ENCODE results near the gene GGCX.
A peak's percentile ranks its signal among the peaks of the same experiment; 100 is the strongest.

GGCX gene

DNA sequence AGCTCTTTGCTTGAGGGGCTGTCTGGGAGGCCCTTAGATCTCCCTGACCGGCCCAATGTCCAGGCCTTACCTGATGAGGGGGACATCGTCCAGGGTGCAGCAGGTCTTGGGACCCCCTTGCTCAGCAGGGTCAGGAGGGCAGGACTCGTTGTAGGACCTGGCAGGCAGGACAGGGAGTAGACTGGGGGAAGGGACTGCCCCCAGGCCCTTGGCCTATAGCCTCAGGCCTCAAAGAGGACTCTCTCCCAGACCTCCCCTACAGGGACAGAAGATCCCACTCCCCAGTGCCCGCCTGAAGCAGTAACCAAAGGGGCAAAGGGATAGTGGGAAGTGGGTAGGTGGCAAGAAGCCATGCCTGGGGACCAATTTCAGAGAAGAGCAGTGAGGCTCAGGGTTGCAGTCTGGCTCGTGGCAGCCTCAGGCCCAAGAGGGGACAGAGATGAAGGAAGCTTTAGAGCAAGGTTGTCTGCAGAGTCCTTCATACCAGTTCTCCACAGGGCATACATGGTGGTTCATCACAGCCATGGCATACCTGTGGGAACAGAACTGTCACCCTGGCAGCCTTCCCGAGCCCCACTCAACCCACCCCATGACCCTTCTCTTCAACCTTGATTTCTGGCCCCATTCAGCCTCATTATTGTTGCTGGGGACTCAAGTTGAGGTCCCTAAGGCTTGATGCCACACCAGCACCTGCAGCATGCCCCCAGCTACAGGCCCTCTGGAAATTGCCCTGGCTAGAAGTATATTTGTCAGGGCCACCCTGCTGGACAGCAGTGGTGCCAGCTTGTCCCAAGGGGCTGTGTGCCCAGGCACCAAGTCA lies 39.9 kb upstream of the GGCX start:
- no peaks in the 10 kb centered on the region for H3K27me3 ChIP-seq (ENCODE audit: control insufficient read depth in 5 of 5, insufficient read depth in 4 of 5, low read length in 5 of 5)
- peaks cover 5 to 59% (median 57%) of the 10 kb centered on the region in 5 donors for H3K4me1 ChIP-seq (ENCODE audit: control insufficient read depth in 5 of 5, insufficient read depth in 5 of 5, low read length in 5 of 5)
- H3K4me3 ChIP-seq (ENCODE audit: low read depth in 1 of 5, low read length in 5 of 5) = peak overlapping the region; percentile 86 to 98 (median 97)
- peak overlapping the region; percentile 26 to 95 (median 81) for H3K9ac ChIP-seq (ENCODE audit: low read length in 5 of 5)
- no peaks in the 10 kb centered on the region for H3K9me3 ChIP-seq (ENCODE audit: control insufficient read depth in 5 of 5, low read length in 5 of 5)
- peak overlapping the region; percentile 86 for H3K27ac ChIP-seq (ENCODE audit: low read depth, low read length)
- peaks cover 0 to 43% (median 33%) of the 10 kb centered on the region in 5 donors for H3K36me3 ChIP-seq (ENCODE audit: control insufficient read depth in 5 of 5, insufficient read depth in 5 of 5, low read length in 5 of 5)

DNA sequence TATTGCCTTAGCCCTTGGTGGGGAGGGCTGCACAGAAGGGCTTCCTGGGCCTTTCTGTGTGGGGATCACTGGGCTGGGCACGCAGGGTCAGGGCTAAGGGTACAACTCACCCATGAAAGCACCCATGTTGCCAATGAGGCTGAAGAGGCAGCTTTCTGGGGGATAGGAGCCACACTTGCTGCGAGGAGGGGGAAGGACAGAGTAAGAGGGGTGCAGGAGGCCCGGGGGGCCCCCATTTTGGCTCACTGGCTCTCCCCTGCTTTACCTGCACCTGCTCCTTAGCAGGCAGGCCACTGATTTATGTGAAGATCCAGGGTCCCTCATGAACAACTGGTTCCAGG lies 38.9 kb upstream of the GGCX start:
- Histone ChIP-seq H3K9ac (ENCODE audit: low read length in 5 of 5) (peak overlapping the region in 1 of 5 donors; percentile 49), H3K4me1 (ENCODE audit: control insufficient read depth in 5 of 5, insufficient read depth in 5 of 5, low read length in 5 of 5) (peaks cover 5 to 56% (median 51%) of the 10 kb centered on the region in 5 donors), H3K36me3 (ENCODE audit: control insufficient read depth in 5 of 5, insufficient read depth in 5 of 5, low read length in 5 of 5) (peaks cover 0 to 40% (median 33%) of the 10 kb centered on the region in 5 donors), H3K27me3 (ENCODE audit: control insufficient read depth in 5 of 5, insufficient read depth in 4 of 5, low read length in 5 of 5) (no peaks in the 10 kb centered on the region), H3K4me3 (ENCODE audit: low read depth in 1 of 5, low read length in 5 of 5) (no peak overlapping the region), H3K27ac (ENCODE audit: low read depth, low read length) (no peak overlapping the region), H3K9me3 (ENCODE audit: control insufficient read depth in 5 of 5, low read length in 5 of 5) (no peaks in the 10 kb centered on the region)

DNA sequence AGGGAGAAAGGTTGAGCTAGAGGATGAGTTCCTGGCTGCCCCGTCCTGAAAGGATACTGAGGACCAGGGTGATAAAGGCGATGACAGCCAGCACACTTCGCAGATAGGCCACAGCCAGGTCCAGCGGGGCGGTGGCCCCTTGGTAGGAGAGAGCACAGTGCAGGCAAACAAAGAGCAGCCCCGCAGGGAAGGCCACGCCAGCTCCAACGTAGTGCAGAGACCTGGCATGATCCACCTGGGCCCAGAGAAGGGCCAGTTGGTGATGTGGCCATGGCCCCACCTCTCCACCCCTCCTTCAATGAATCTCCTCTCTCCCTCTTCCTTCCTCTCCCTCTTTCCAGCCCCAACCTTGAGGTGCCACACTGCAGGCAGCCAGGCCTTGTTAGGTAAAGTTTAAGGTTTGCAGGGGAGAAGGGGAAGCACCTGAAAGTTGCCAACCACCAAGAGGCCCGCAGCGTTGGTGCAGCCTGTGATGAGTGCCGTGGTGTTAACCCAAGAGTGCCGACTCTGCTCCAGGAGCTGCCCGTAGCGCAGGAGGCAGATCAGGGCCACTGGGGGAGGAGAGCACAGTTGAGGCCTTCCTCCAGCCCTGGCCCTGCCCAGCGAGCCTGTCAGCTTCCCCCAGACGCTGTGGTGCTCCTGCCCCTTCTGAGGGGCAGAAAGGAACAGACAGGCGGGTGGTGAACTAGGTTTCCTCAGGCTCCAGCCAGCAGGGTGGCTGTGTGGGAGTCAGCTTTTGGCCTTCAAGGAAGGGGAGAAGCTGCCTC lies 38.4 kb upstream of the GGCX start:
- Histone ChIP-seq H3K9me3 (ENCODE audit: control insufficient read depth in 5 of 5, low read length in 5 of 5) (no peaks in the 10 kb centered on the region), H3K9ac (ENCODE audit: low read length in 5 of 5) (peak overlapping the region in 1 of 5 donors; percentile 49), H3K27ac (ENCODE audit: low read depth, low read length) (no peak overlapping the region), H3K27me3 (ENCODE audit: control insufficient read depth in 5 of 5, insufficient read depth in 4 of 5, low read length in 5 of 5) (no peaks in the 10 kb centered on the region), H3K4me3 (ENCODE audit: low read depth in 1 of 5, low read length in 5 of 5) (no peak overlapping the region), H3K4me1 (ENCODE audit: control insufficient read depth in 5 of 5, insufficient read depth in 5 of 5, low read length in 5 of 5) (peaks cover 5 to 56% (median 51%) of the 10 kb centered on the region in 5 donors), H3K36me3 (ENCODE audit: control insufficient read depth in 5 of 5, insufficient read depth in 5 of 5, low read length in 5 of 5) (peaks cover 0 to 40% (median 33%) of the 10 kb centered on the region in 5 donors)

DNA sequence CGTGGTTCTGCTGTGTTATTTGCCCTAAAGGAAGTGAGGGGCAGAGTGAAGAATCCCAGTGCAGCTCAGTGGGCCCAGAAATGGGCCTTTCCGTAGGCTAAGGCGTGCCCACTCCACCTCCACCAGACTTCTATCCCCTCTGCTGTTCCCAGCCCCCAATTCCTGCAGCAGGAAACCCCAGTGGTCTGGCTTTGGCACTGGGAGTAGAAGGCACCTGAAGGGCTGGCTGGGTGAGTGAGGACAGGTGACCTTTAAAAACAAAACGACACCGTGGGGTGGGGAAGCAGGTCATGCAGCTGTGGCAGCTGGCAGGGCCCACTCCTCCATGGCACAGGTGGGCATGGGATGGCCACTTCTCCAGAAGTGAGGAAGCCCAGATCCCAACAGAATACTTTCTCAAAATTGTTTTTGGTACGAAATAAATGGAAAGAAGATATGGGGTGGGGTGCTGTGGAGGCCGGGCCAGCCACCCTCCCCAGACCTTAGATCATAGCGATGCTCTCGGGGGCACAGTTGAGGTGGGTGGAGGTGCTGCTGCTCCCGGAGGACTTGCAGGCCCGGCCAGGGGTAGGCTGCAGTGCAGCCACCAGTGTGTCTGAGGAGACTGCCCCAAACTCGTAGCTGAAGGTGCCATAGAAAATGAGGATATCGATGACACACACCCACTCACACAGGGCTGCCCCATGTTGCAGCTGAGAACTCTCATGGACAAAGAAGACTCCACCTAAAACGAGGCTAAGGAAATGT lies 37.5 kb upstream of the GGCX start:
- H3K9ac ChIP-seq (ENCODE audit: low read length in 5 of 5) = no peak overlapping the region
- peaks cover 7 to 53% (median 50%) of the 10 kb centered on the region in 5 donors for H3K4me1 ChIP-seq (ENCODE audit: control insufficient read depth in 5 of 5, insufficient read depth in 5 of 5, low read length in 5 of 5)
- no peak overlapping the region for H3K27ac ChIP-seq (ENCODE audit: low read depth, low read length)
- no peaks in the 10 kb centered on the region for H3K9me3 ChIP-seq (ENCODE audit: control insufficient read depth in 5 of 5, low read length in 5 of 5)
- H3K27me3 ChIP-seq (ENCODE audit: control insufficient read depth in 5 of 5, insufficient read depth in 4 of 5, low read length in 5 of 5) = no peaks in the 10 kb centered on the region
- no peak overlapping the region for H3K4me3 ChIP-seq (ENCODE audit: low read depth in 1 of 5, low read length in 5 of 5)
- peaks cover 0 to 40% (median 33%) of the 10 kb centered on the region in 5 donors for H3K36me3 ChIP-seq (ENCODE audit: control insufficient read depth in 5 of 5, insufficient read depth in 5 of 5, low read length in 5 of 5)

DNA sequence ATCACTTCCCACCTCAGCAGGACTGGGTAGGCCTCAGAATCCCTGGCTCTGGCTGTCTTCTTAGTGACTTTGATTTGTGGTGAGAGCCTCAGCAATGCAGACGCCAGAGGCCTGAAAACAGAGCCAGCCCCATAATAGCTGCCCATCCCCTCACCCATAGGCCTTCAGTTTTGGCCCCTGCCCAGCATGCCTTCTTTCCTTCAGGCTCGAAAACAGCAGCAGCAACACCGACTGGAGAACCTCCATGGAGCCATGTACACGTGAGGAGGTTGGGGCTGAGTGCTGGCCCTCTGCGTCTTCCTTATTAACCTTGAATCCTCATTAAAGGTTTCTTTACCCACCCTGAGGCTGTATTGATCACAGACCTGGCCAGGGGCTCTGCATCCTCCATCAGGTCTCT lies 35.9 kb upstream of the GGCX start:
- no peaks in the 10 kb centered on the region for H3K27me3 ChIP-seq (ENCODE audit: control insufficient read depth in 5 of 5, insufficient read depth in 4 of 5, low read length in 5 of 5)
- peak overlapping the region in 3 of 5 donors; percentile 27 to 88 (median 87) for H3K9ac ChIP-seq (ENCODE audit: low read length in 5 of 5)
- H3K4me3 ChIP-seq (ENCODE audit: low read depth in 1 of 5, low read length in 5 of 5) = peak overlapping the region in 1 of 5 donors; percentile 80
- peaks cover 7 to 49% (median 47%) of the 10 kb centered on the region in 5 donors for H3K4me1 ChIP-seq (ENCODE audit: control insufficient read depth in 5 of 5, insufficient read depth in 5 of 5, low read length in 5 of 5)
- no peak overlapping the region for H3K27ac ChIP-seq (ENCODE audit: low read depth, low read length)
- H3K9me3 ChIP-seq (ENCODE audit: control insufficient read depth in 5 of 5, low read length in 5 of 5) = no peaks in the 10 kb centered on the region
- peaks cover 0 to 46% (median 35%) of the 10 kb centered on the region in 5 donors for H3K36me3 ChIP-seq (ENCODE audit: control insufficient read depth in 5 of 5, insufficient read depth in 5 of 5, low read length in 5 of 5)

DNA sequence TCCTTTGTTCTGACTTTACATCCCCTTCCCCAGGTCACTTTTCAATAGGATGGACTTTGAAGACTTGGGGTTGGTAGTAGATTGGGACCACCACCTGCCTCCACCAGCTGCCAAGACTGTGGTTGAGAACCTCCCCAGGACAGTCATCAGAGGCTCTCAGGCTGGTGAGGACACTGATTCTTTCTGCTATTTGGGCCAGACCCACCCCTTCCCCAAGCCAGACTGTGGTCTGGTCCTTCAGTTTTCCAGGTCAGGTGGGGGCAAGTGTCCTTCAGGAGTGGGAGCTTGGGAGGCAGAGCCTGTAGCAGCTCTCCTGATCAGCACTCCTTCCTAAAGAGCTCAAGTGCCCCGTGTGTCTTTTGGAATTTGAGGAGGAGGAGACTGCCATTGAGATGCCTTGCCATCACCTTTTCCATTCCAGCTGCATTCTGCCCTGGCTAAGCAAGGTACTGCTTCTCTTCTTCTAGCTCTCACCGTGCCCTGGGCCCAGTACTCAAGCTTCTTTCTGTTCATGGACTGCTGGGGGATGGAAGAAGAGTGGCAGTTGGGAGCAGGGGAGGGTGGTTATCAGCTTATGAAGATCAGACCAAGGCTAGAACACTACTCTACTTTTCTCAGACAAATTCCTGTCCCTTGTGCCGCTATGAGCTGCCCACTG lies 35.3 kb upstream of the GGCX start:
- Histone ChIP-seq H3K27ac (ENCODE audit: low read depth, low read length) (peak overlapping the region; percentile 93), H3K4me3 (ENCODE audit: low read depth in 1 of 5, low read length in 5 of 5) (peak overlapping the region; percentile 80 to 94 (median 86)), H3K36me3 (ENCODE audit: control insufficient read depth in 5 of 5, insufficient read depth in 5 of 5, low read length in 5 of 5) (peaks cover 0 to 46% (median 35%) of the 10 kb centered on the region in 5 donors), H3K9me3 (ENCODE audit: control insufficient read depth in 5 of 5, low read length in 5 of 5) (no peaks in the 10 kb centered on the region), H3K9ac (ENCODE audit: low read length in 5 of 5) (peak overlapping the region; percentile 51 to 88 (median 87)), H3K27me3 (ENCODE audit: control insufficient read depth in 5 of 5, insufficient read depth in 4 of 5, low read length in 5 of 5) (no peaks in the 10 kb centered on the region), H3K4me1 (ENCODE audit: control insufficient read depth in 5 of 5, insufficient read depth in 5 of 5, low read length in 5 of 5) (peaks cover 7 to 51% (median 48%) of the 10 kb centered on the region in 5 donors)

DNA sequence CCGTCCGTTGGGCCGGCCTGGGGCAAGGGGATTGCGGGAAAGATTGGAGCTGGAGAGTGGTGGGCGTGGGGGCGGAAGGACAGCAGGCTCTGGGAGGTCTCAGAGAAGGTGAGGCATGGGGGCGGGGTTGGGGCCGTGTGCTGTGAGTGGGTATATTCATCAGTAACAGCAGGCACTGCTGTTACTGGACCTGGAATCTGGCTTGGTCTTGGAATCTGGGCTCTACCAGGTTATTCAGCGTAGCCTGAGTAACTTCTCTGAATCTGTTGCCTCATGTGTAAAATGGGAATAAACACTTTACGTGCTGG lies 34.7 kb upstream of the GGCX start:
- Histone ChIP-seq H3K36me3 (ENCODE audit: control insufficient read depth in 5 of 5, insufficient read depth in 5 of 5, low read length in 5 of 5) (peaks cover 0 to 46% (median 35%) of the 10 kb centered on the region in 5 donors), H3K27me3 (ENCODE audit: control insufficient read depth in 5 of 5, insufficient read depth in 4 of 5, low read length in 5 of 5) (no peaks in the 10 kb centered on the region), H3K27ac (ENCODE audit: low read depth, low read length) (peak overlapping the region; percentile 93), H3K9me3 (ENCODE audit: control insufficient read depth in 5 of 5, low read length in 5 of 5) (no peaks in the 10 kb centered on the region), H3K9ac (ENCODE audit: low read length in 5 of 5) (peak overlapping the region; percentile 51 to 88 (median 87)), H3K4me1 (ENCODE audit: control insufficient read depth in 5 of 5, insufficient read depth in 5 of 5, low read length in 5 of 5) (peaks cover 6 to 51% (median 48%) of the 10 kb centered on the region in 5 donors), H3K4me3 (ENCODE audit: low read depth in 1 of 5, low read length in 5 of 5) (peak overlapping the region; percentile 80 to 94 (median 86))

DNA sequence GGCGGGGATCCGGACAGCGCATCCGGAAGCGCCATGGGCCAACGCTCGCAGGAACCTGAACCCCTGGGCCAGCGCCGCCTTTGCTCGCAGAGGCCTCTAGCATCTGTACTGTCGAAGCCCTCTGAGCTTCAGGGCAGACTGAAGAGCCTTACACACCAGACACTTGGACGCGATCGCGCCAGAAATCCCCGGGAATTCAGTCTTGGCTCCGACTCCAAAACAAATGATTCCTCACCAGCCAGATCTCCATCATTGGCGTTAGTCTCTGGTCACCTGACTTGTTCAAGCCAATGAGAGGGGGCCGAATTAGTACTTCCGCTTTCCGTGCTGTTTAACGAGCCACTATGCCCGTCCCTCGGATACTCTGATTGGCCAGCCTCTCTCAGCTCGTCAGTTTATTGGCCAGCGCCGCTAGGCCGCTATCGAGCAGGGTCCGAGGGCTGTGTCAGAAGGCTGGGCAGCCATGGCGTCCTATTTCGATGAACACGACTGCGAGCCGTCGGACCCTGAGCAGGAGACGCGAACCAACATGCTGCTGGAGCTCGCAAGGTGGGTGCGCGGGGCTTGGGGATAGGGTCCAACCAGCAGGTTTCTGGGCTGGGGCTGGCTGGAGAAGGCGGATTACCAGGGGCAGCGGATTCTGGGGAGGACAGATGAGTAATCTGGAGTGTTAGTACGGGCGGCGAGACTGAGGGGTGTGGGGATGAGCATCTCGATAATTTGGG lies 34.2 kb upstream of the GGCX start, which contains the start of gene RNF181:
TSS of gene RNF181 (plus strand) at position 445 of the 725 bp plus-strand sequence. CDS start at position 464, 19 bp downstream.
- Histone ChIP-seq H3K9me3 (ENCODE audit: control insufficient read depth in 5 of 5, low read length in 5 of 5) (no peaks in the 10 kb centered on the region), H3K9ac (ENCODE audit: low read length in 5 of 5) (peak within 1 kb of the TSS; percentile 64 to 88 (median 87)), H3K27me3 (ENCODE audit: control insufficient read depth in 5 of 5, insufficient read depth in 4 of 5, low read length in 5 of 5) (no peaks in the 10 kb centered on the region), H3K27ac (ENCODE audit: low read depth, low read length) (peak within 1 kb of the TSS; percentile 93), H3K36me3 (ENCODE audit: control insufficient read depth in 5 of 5, insufficient read depth in 5 of 5, low read length in 5 of 5) (peaks cover 0 to 42% (median 33%) of the 10 kb centered on the region in 5 donors), H3K4me3 (ENCODE audit: low read depth in 1 of 5, low read length in 5 of 5) (peak within 1 kb of the TSS; percentile 80 to 94 (median 86)), H3K4me1 (ENCODE audit: control insufficient read depth in 5 of 5, insufficient read depth in 5 of 5, low read length in 5 of 5) (peaks cover 6 to 54% (median 49%) of the 10 kb centered on the region in 5 donors)
